SW 1271 (cell line): ENCODE data around the gene U2AF1.
"Not testable (repeated sequence)": the region's sequence is repeated elsewhere in the genome, so short reads cannot be mapped to it uniquely, and the experiment has no call there.

Experiments used
- DNase-seq, 2 experiments: peaks; one replicate each; lab custom pipeline; 2025; lab: John Stamatoyannopoulos, UW

The U2AF1 gene

DNA sequence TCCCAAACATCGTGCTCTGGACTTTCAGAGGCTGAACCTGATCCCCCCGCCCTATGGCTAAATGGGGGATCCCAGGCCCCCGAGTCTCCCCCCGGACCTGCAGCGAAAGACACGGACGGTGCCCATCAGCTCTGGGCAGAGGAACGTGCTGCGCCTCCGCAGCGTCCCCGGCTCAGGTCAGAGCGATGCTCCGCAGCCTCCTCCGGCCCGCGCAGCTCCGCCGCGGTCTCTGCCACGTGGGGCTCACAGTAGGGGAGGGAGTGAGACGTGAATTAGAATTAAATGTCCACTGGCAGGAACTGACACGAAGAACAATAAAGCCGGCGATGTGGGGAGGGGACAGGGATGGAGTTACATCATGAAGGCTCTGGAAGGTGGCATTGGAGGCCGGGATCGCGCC, 30.7 kb downstream of the U2AF1 start:
- DNase-seq = not testable (repeated sequence)

- DNase-seq = not testable (repeated sequence)
Observed at GRCh38 chr21:43076023-43076637, 31.2 kb downstream of the U2AF1 start.

- DNase-seq = not testable (repeated sequence)
Observed at GRCh38 chr21:43075170-43076022, 32.0 kb downstream of the U2AF1 start, which contains the start of gene CBS. TSS of gene CBS (minus strand) at chr21:43075835. CDS start at chr21:43072193, 3,642 bp downstream.

- DNase-seq = not testable (repeated sequence)
Observed at GRCh38 chr21:43074401-43075169, 32.8 kb downstream of the U2AF1 start.

- not testable (repeated sequence) for DNase-seq
Observed at GRCh38 chr21:43072742-43073141, 34.6 kb downstream of the U2AF1 start.

DNA sequence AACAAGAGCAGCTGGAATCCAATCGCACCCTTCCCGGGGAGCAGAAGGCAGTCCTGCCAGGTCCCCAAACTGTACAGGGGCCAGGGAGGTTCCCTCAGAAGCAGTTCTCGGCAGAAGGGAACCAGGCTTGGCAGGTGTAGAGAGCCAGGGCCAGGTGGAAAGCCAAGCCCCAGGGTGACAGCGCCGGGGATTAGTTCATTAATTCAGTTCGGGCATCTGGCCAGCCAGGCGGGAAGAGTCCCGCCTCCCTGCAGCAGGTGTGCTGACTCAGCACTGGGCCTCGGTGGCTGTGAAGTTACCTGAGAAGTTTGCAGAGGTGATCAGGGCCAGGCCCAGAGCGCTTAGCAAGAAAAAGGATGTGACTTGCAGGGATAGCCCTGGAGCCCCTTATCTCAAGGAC, 37.7 kb downstream of the U2AF1 start:
- DNase-seq = not testable (repeated sequence)

DNA sequence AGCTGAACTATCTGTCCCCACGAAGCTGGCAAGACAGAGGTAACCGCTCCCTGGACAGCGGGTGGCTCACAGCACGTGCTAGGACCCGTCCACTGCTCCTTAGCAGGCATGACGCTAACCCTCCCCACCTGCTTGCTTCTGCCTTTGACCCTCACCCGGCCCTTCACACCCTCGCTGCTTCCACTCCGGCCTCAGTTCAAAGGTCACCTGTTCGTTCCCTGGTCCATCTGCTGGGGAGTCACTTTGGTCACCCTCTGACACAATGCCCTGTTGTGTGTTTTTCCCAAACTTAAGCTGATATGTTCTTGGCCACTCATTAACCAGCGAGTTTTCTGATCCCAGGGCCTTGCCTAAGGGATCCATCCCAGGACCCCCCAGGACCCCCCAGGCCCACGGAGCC, 39.3 kb downstream of the U2AF1 start:
- DNase-seq = not testable (repeated sequence)

DNA sequence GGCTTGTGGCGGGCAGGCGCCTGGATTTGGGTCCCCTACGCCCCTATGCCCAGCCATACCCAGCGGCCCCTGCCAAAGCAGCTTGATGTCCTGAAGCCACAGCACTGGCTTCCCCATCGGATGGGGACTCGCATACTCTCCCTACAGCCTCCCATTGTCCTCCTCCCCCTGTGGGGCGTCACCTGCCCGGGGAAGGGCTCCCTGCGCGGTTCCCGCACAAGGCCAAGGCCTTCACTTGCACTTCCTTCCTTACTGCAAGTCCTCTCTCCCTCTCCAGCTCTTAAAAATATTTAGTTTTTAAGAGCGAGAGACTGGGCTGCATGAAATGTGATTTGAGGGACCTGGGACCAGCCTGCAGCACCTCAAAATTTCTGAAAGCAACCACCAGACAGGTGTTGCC, 40.7 kb downstream of the U2AF1 start:
- DNase-seq = not testable (repeated sequence)

GRCh38 chr21:43065991-43066390, 41.4 kb downstream of the U2AF1 start:
- DNase-seq = not testable (repeated sequence)

DNA sequence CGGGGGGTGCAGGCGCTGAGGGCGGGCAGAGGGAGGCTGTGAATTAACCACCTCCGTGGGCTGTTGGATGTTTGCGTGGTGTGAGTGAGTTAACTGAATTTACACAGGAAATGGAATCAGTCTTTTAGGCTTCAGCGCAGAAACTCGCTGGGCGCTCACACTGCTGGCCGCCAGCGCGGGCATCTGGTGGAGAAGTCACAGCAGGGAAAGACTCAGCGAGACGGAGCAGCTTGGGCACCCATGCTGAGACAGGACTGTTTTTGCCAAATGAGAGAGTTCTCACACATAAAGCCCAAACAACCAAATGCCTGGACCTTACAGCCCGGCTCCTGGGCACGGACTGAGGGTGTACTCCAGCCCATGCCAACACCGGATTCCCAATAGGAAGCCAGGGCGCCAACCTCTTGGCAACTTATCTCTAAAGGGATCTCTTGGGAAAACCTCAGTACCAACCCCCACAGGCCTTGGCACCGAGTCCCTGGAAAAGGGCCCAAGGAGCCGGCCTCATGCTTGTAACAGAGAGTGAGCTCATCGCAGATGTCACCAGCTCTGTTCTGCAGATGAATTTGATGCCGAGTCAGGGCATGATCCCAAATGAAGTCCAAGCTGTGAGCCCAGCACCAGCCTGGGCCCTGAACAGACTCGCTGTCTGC, 43.0 kb downstream of the U2AF1 start:
- not testable (repeated sequence) for DNase-seq

DNA sequence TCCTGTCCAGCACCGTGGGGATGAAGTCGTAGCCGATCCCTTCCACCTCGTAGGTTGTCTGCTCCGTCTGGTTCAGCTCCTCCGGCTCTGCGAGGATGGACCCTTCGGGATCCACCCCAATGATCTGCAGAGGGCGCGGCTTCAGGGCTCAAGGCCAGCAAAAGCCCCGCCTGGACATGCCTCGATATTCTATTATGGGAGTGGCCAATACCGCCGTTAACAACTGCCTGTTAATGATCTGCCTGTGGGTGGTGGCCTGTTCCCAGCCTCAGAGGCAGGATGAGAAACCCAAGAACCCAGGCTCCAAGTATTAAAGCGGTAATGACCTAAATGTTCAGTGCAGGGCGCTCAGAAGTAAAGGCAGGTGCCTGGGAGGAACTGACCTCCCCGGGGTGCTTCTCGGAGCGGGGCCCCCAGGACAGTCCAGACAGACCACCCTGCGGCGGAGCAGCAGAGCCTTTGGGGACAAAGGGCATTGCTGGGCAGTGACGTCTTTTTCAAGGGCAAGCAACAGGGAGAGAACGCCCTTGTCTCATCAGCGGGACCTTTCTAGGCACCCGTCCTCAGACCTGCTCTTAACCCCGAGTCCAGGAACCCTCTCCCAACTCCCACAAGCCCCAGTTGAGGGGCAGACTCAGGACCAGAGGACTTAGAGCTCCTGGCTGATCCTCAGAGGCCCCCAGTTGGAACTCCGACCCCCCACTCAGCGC, 44.3 kb downstream of the U2AF1 start:
- DNase-seq = not testable (repeated sequence)

- not testable (repeated sequence) for DNase-seq
Observed at GRCh38 chr21:43053112-43053511, 54.3 kb downstream of the U2AF1 start.

- not testable (repeated sequence) for DNase-seq
Observed at GRCh38 chr21:43045876-43046821, 61.2 kb downstream of the U2AF1 start.

DNA sequence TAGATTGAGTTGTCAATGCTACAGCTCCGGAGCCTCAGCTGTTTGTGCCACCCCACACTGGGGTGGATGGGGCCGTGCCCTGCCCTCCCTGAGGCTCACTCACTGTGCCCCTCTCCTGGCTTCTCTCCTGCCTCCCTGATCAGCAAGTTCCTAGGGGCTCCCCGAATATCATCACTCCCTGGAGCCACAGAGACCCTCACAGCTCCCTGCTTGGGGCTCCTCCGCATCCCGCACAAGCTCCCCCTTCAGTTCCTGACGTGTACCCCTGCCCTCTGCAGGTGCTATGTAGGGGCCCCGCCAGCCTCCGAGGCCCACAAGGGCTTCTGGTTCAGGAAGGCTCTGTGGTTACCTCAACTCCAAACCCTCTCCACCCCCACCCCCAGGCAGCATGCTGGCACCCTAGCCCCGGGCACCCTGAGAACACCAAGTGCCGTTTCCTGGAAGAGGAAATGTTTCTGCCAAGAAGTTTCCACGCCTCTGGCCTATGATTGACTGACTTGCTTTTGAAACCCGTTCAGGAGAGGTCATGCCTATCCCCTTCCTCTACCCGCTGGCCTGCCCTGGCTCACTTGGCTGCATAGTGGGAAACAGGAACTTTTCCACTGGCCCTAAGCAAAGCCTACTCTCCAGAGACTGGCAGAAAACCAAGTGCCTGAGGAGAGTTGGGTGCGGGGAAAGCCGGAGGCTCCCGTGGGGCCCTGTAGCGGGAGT, 62.0 kb downstream of the U2AF1 start:
- DNase-seq = not testable (repeated sequence)

- not testable (repeated sequence) for DNase-seq
Observed at GRCh38 chr21:43044547-43044946, 62.8 kb downstream of the U2AF1 start.

- DNase-seq = not testable (repeated sequence)
Observed at GRCh38 chr21:43043291-43043690, 64.1 kb downstream of the U2AF1 start.
